Cardiac muscle cell (in vitro differentiated cells and primary cell): ENCODE measurements around the gene MAP4. TPM values are rescaled to one million over a fixed set of nuclear protein-coding genes. Genes with fewer than 3 reads are reported as not detected.

Experiments
- DNase-seq, 2 donors: peaks; one replicate each; pipeline versions ENCODE4 v3.0.0 to v3.0.0-alpha.2; 2010 to 2017; ENCODE audit warnings: low read depth in 1 of 2, low spot score in 1 of 2
- H3K27ac ChIP-seq: fragments of 200-600 bp; sonication (generic); 2 replicates; pipeline ENCODE4 v1.5.1; 2016
- H3K27me3 ChIP-seq: fragments of 200-600 bp; sonication (generic); 2 replicates; pipeline ENCODE4 v1.6.0; 2016; ENCODE audit warnings: control low read depth
- H3K36me3 ChIP-seq: fragments of 200-600 bp; sonication (generic); 2 replicates; pipeline ENCODE4 v1.5.1; 2016; ENCODE audit warnings: control low read depth
- H3K4me1 ChIP-seq: fragments of 200-600 bp; sonication (generic); 2 replicates; pipeline ENCODE4 v1.8.1; 2017; ENCODE audit warnings: low read depth, mild to moderate bottlenecking, mixed run types
- H3K4me3 ChIP-seq: fragments of 200-600 bp; sonication (generic); 2 replicates; pipeline ENCODE4 v1.5.1; 2016; ENCODE audit warnings: mild to moderate bottlenecking
- H3K9me3 ChIP-seq: fragments of 200-600 bp; sonication (generic); 2 replicates; pipeline ENCODE4 v1.5.1; 2017; ENCODE audit warnings: low read depth, mild to moderate bottlenecking, control low read depth
- polyA plus RNA-seq: library from polyadenylated mRNA; unstranded; fragments of >200 nt; fragmentation: Nextera tagmentation; extraction: Ambion mirVana; gene quantifications from 2 replicates; pipeline ENCODE4 v1.2.1, GENCODE V29; 2016
- total RNA-seq: library from RNA; depleted of rRNA; stranded (reverse); fragments of >200 nt; gene quantifications from 2 replicates; pipeline ENCODE4 v1.2.3, GENCODE V29; 2016
- TF ChIP-seq, protein P1 (sequence below): IDR thresholded peaks from 2 replicates; pipeline ENCODE4 v1.5.1; 2012; ENCODE audit warnings: low read depth, mild to moderate bottlenecking, low read length

The MAP4 gene
- total and polyA plus RNA-seq, 2 experiments from 2014 or later: 136 to 138 TPM

DNA sequence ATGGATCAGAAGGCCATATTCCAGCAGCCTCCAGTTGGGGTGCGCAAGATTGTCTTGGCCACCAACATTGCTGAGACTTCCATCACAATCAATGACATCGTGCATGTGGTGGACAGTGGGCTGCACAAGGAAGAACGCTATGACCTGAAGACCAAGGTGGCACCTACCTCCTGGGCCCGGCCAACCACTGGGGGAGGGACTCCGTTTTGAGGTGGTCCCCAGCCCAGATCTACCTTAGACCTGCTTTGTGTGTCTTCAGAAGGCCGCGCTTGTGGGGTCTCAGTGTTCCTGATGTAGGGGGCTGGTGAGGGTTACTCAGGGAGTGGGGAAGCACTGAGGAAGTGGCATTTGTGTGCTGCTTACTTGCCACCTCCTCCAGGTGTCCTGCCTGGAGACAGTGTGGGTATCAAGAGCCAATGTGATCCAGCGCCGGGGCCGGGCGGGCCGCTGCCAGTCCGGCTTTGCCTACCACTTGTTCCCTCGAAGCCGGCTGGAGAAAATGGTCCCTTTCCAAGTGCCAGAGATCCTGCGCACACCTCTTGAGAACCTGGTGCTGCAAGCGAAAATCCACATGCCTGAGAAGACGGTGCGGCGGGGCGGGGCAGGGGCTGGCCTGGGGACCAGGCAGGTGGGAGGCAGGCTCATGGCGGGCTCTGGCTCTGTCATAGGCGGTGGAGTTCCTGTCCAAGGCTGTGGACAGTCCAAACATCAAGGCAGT lies 168.3 kb downstream of the MAP4 start:
- DNase-seq: no peak
- no peak overlapping the region for H3K4me3 ChIP-seq
- no peaks in the 10 kb centered on the region for H3K9me3 ChIP-seq
- H3K27me3 ChIP-seq: no peaks in the 10 kb centered on the region
- no peaks in the 10 kb centered on the region for H3K4me1 ChIP-seq
- H3K36me3 ChIP-seq: peaks cover 70% of the 10 kb centered on the region
- peak overlapping the region; percentile 54 for H3K27ac ChIP-seq
- TF ChIP-seq, protein P1, sequence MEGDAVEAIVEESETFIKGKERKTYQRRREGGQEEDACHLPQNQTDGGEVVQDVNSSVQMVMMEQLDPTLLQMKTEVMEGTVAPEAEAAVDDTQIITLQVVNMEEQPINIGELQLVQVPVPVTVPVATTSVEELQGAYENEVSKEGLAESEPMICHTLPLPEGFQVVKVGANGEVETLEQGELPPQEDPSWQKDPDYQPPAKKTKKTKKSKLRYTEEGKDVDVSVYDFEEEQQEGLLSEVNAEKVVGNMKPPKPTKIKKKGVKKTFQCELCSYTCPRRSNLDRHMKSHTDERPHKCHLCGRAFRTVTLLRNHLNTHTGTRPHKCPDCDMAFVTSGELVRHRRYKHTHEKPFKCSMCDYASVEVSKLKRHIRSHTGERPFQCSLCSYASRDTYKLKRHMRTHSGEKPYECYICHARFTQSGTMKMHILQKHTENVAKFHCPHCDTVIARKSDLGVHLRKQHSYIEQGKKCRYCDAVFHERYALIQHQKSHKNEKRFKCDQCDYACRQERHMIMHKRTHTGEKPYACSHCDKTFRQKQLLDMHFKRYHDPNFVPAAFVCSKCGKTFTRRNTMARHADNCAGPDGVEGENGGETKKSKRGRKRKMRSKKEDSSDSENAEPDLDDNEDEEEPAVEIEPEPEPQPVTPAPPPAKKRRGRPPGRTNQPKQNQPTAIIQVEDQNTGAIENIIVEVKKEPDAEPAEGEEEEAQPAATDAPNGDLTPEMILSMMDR: no peak

DNA sequence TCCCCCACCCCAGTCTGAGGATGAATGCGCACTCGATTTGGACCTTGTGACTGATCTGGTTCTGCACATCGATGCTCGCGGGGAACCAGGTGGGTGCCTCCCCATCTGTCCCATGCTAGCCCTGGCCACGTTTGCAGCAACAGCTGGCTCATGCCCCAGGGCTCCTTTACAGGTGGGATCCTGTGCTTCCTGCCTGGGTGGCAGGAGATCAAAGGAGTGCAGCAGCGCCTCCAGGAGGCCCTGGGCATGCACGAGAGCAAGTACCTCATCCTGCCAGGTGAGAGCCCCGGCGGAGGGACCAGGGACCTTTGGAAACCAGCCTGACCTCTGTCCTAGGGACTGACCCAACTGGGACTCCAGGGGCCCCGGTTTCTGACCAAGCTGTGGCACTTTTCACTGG lies 169.0 kb downstream of the MAP4 start:
- peak overlapping the region; percentile 54 for H3K27ac ChIP-seq
- H3K9me3 ChIP-seq: no peaks in the 10 kb centered on the region
- no peaks in the 10 kb centered on the region for H3K27me3 ChIP-seq
- H3K4me3 ChIP-seq: no peak overlapping the region
- TF ChIP-seq, protein P1: no peak
- no peaks in the 10 kb centered on the region for H3K4me1 ChIP-seq
- H3K36me3 ChIP-seq: peaks cover 72% of the 10 kb centered on the region
- DNase-seq: no peak

DNA sequence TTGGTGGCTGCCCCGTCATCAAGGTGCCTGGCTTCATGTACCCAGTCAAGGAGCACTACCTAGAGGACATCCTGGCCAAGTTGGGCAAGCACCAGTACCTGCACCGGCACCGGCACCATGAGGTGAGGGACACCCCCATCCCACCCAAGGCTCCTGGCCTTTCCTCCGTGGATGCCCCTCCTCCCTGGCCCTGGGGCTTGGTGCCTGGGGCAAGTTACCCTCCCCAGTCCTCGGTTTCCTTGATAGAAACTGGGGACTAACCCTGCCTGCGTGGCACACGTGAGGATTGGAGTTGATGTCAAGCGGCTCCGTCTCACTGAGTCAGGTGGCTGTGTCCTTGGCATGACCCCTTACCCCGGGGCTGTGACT lies 169.4 kb downstream of the MAP4 start:
- peaks cover 72% of the 10 kb centered on the region for H3K36me3 ChIP-seq
- TF ChIP-seq, protein P1: no peak
- H3K4me1 ChIP-seq: no peaks in the 10 kb centered on the region
- H3K9me3 ChIP-seq: no peaks in the 10 kb centered on the region
- no peaks in the 10 kb centered on the region for H3K27me3 ChIP-seq
- DNase-seq: no peak
- peak overlapping the region; percentile 51 for H3K27ac ChIP-seq
- H3K4me3 ChIP-seq: no peak overlapping the region

- no peak overlapping the region for H3K4me3 ChIP-seq
- H3K9me3 ChIP-seq: no peaks in the 10 kb centered on the region
- no peak for DNase-seq
- TF ChIP-seq, protein P1: no peak
- peaks cover 77% of the 10 kb centered on the region for H3K36me3 ChIP-seq
- H3K4me1 ChIP-seq: no peaks in the 10 kb centered on the region
- peak overlapping the region; percentile 51 for H3K27ac ChIP-seq
- no peaks in the 10 kb centered on the region for H3K27me3 ChIP-seq
Measured at GRCh38 chr3:47846186-47846879, 169.9 kb downstream of the MAP4 start.

- H3K4me3 ChIP-seq: no peak overlapping the region
- H3K36me3 ChIP-seq: peaks cover 57% of the 10 kb centered on the region
- no peaks in the 10 kb centered on the region for H3K27me3 ChIP-seq
- H3K9me3 ChIP-seq: no peaks in the 10 kb centered on the region
- TF ChIP-seq, protein P1: no peak
- no peak overlapping the region for H3K27ac ChIP-seq
- no peak for DNase-seq
- H3K4me1 ChIP-seq: no peaks in the 10 kb centered on the region
Measured at GRCh38 chr3:47841786-47842349, 174.3 kb downstream of the MAP4 start.
